Medulla oblongata (tissue), 1 donor: ENCODE results near the gene VGLL4.

Experiments
- DNase-seq: peaks from one replicate; pipeline ENCODE4 v3.0.0-alpha.2; 2015; ENCODE audit errors: extremely low spot score

Gene VGLL4

GRCh38 chr3:11627612-11628011 is 16.1 kb downstream of the VGLL4 start:
- DNase-seq: no peak

GRCh38 chr3:11626084-11626463 is 17.6 kb downstream of the VGLL4 start:
- no peak for DNase-seq

GRCh38 chr3:11625376-11626083 is 18.2 kb downstream of the VGLL4 start:
- no peak for DNase-seq

GRCh38 chr3:11624704-11625375 is 18.9 kb downstream of the VGLL4 start:
- no peak for DNase-seq

GRCh38 chr3:11624161-11624560 is 19.6 kb downstream of the VGLL4 start:
- no peak for DNase-seq

GRCh38 chr3:11622586-11623550 is 20.8 kb downstream of the VGLL4 start:
- no peak for DNase-seq

- no peak for DNase-seq
These were observed 22.6 kb downstream of the VGLL4 start for GRCh38 chr3:11621077-11621476.

- DNase-seq: no peak
These were observed 23.6 kb downstream of the VGLL4 start for GRCh38 chr3:11619946-11620652.

GRCh38 chr3:11619461-11619860 is 24.3 kb downstream of the VGLL4 start:
- no peak for DNase-seq

GRCh38 chr3:11618904-11619303 is 24.8 kb downstream of the VGLL4 start:
- DNase-seq: no peak

- DNase-seq: no peak
These were observed 27.2 kb downstream of the VGLL4 start for GRCh38 chr3:11616551-11616950.

GRCh38 chr3:11613851-11614487 is 29.7 kb downstream of the VGLL4 start:
- DNase-seq: no peak

GRCh38 chr3:11613319-11613718 is 30.4 kb downstream of the VGLL4 start:
- DNase-seq: no peak

- no peak for DNase-seq
These were observed 31.1 kb downstream of the VGLL4 start for GRCh38 chr3:11612515-11613188.

GRCh38 chr3:11611341-11611799 is 32.3 kb downstream of the VGLL4 start:
- DNase-seq: no peak

GRCh38 chr3:11610700-11611275 is 32.9 kb downstream of the VGLL4 start:
- DNase-seq: no peak

- DNase-seq: no peak
These were observed 33.6 kb downstream of the VGLL4 start for GRCh38 chr3:11610044-11610671.

- no peak for DNase-seq
These were observed 34.2 kb downstream of the VGLL4 start for GRCh38 chr3:11609481-11609880.

GRCh38 chr3:11607816-11608215 is 35.9 kb downstream of the VGLL4 start:
- no peak for DNase-seq
